GM21737 (cell line): Measurements from ENCODE around the gene OSBPL2.

Experiments
- ATAC-seq: cut with Tn5 transposase; IDR thresholded peaks from one replicate; pipeline ENCODE4 v1.9.1; 2021; ENCODE audit warnings: mild to moderate bottlenecking, moderate library complexity; ENCODE audit not compliant: unreplicated experiment

The OSBPL2 gene

DNA sequence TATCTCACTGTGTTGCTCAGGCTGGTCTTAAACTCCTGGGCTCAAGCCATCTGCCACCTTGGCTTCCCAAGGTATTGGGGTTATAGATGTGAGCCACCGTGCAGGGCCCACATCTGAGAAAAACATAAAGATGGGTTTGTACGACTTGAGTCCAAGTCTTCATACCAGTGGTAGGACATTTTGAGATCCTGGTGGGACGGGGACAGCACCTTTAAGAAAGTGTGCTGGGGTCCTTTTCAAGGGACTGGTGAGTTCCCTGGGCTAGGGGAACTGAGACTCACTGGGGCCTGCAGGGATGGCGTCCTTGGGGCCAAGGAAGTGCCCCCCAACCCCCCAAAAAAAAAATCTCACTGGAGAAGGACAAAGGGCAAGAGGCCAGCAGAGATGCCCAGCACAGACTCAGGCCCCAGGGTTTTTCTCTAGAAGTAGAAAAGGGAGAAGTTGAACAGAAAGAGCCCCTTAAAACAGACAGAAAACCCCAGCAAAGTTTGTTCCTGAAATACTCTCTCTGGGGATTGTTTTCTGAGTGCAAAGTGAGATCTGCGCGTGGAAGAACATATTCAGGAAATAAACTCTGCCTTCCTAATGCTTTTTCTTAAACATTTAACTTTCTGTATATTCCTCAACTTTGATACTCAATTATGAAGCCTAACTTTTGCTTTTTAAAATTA, 10.7 kb downstream of the OSBPL2 start:
- no peak for ATAC-seq

DNA sequence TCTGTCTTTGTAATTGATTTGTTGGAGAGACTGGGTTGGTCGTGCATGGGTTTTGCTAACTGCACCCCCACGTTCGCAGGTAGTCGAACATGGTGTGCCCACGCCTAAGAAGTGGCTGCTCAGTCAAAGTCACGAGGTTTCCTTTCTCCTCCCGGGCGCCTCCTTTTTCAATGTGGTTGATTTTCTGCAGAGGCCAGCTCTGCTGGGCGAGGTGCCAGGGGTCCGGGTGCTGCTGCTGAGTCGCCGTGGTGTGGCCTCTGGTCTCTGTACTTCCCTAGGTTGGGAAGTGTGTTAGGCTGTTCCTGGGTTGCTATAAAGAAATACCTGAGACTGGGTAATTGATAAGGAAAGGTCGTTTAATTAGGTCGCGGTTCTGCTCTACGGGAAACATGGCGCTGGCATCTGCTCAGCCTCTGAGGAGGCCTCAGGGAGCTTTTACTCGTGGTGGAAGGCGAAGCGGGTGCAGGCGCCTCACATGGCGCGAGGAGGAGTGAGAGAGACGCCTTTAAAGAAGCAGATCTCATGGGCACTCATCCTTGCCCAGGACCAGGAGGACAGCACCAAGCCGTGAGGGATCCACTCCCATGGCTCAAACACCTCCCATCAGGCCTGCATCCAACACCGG, 14.1 kb downstream of the OSBPL2 start:
- ATAC-seq, result no peak

DNA sequence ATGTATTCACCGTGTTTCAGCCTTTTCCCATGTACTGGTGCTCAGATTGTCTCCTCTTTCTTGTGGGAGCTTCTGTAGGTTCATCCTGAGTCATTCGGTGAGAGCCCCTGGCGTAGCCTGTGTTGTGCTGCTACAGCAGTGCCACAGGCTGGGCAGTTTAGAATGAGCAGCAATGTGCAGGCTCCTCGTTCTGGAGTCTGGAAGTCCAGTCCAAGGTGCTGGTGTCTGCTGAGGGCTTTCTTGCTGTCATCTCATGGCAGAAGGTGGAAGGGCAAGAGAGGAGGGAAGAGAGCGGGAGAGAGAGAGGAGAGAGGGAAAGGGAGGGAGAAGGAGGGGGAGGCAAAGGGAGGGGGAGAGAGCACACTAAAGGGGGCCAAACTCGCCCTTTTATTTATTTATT, 15.1 kb downstream of the OSBPL2 start:
- ATAC-seq, result no peak

DNA sequence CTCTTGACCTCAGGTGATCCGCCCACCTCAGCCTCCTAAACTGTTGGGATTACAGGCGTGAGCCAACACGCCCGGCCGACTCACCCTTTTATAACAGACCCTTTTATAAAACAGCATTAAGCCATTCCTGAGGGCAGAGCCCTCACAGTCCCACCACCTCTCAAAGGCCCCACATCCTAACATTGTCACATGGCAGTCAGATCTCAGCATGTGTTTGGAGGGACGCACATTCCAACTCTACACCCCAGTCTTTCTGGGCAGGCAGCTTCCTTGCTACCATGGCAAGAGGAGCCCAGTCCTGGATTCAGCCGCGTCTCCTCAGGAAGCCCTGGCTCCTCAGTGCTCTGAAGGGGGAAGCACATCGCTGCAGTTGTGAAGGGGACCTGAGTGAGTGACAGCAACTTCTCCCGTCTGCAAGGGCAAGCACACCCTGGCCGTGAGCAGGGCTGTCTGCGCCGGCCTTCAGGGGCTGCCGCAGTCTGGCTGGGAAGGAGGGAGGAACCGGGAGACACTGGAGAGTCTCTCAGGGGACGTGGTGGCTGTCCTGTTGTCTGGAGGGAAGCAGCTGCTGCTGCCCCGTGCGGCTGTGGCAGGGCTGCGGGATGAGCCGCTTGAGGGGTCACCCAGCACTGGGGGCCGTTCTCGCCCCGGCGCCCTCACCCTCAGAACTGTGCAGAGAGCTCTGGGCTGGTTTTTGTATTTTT, 15.9 kb downstream of the OSBPL2 start:
- no peak for ATAC-seq

DNA sequence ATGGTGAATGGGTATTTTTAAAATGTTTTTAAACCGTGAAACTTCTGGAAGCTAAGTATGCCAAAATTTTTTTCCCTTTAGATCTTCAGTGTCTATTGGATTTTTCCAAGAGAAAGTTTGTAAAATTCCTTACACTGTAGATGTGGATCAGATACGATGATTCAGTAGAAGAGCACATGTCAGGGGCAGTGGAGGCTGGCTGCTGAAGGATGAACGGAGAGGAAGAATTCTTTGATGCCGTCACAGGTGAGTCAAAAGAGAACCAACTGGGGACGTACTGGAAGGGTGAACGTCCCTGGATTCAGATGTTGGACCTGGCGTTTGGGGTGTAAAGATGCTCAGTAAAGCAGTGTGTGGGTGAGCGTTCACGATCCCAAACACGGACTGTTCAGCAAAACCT, 17.7 kb downstream of the OSBPL2 start:
- no peak for ATAC-seq

DNA sequence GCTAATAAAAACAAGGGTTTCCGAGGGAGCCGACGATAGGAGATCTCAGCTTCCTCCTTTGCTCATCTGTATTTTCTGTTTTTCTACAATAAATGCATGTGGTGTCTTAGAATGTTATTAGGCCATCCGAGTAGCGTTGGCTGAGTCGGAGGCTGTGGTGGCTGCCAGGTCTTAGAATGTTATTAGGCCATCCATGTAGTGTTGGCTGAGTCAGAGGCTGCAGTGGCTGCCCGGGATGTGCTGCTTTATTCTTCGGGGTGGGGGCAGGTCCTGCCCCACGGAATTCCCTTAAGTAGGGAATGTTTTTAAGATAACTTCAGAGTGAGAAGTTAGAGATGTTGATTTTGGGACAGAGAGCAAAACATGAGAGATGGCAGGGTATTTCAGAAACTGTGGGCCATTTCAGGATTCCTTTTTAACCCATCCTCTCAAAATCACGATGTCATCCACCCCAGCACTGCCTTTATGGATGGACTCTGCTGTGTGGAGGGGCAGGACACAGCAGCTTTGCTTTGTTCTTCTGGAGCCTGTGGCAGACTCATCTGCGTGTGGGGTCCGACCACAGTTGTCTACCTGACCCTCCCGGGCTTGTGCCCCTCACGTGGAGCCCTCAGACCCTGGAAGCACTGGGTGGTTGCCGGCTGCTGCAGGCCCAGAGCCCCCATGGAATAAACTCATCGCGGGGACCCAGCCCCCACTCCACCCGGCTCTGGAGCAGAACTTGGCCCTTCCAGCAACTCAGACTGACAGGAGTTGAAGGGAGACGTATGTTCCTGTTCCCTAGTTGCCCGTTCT, 20.4 kb downstream of the OSBPL2 start:
- ATAC-seq, result no peak

DNA sequence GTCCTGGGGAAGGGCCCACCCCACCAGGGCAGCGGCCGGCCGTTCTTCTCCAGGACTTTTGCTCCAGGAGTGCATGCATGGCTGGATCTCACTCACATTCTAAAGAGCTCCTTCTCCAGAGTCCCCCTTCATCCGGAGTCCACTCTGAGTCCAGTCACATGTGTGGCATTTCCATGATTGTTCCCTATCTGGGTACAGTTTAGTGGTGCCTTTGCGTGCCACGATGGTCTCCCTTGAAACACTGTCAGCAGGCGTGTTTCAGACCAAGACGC, 20.9 kb downstream of the OSBPL2 start:
- ATAC-seq, result no peak

DNA sequence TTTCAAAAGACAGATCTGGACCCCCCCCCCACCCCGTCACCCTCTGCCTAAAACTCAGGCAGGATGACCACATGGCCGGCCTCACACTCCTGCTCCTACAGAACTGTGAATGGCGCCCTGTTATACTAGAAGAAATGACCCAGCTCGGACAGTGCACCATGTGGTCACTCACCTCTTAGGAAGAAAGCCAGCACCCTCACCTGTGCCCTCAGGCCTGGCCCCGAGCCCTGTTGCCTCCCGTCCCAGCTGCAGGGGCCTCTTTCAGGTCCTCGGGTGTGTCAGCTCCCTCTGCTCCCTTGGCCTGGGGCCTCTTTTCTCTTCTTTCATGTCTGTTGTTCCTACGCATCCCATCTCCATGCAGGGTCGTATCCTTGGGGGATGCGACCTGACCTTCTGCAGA, 23.7 kb downstream of the OSBPL2 start:
- ATAC-seq, result no peak

DNA sequence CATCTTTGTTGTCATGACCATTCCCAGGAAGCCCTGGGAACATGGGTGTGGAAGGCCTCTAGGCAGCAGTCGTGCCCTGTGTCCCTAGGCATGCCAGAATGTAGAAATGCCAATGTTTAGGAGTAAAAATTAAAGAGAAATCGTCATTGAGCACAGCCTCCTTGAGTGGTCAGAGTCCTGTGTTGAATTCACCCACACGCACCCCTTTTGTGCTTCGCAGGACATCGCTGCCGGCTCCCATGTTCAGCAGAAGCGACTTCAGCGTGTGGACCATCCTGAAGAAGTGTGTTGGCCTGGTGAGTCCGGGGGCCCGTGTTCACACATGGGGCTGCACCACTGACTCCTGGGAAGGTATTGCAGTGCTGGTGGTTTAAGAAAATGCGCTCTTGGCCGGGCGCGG, 25.1 kb downstream of the OSBPL2 start:
- no peak for ATAC-seq

DNA sequence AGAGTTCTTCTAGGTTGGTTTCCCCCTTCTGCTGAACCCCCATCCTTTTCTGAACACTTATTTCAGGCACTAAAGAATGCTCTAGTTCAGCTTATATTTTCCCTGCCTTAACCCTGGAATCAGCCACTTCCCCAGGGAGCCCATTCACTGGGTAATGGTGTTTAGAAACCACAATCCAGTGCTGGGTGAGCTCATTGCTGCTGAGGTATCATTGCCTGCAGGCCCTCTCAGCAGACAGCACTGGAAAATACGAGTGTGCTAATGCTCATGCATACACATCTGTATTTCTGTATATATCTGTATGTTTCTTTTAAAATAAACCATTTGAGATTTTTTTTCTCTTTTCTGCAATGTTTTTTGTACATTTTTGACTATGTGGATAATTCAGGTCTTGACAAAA, 27.0 kb downstream of the OSBPL2 start:
- no peak for ATAC-seq

DNA sequence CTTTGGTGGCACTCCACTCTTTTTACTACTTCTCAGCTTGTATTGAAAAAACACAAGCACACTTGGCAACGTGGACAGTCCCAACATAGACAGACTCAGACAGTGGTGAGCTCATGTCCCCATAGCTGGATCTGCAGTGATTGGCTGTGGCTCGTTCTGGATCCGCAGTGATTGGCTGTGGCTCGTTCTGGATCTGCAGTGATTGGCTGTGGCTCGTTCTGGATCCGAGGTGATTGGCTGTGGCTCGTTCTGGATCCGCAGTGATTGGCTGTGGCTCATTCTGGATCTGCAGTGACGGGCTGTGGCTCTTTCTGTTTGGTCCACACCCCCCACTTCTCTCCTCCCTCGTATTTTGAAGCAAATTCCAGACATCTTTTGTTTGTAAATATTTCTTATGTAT, 28.0 kb downstream of the OSBPL2 start:
- ATAC-seq, result no peak

DNA sequence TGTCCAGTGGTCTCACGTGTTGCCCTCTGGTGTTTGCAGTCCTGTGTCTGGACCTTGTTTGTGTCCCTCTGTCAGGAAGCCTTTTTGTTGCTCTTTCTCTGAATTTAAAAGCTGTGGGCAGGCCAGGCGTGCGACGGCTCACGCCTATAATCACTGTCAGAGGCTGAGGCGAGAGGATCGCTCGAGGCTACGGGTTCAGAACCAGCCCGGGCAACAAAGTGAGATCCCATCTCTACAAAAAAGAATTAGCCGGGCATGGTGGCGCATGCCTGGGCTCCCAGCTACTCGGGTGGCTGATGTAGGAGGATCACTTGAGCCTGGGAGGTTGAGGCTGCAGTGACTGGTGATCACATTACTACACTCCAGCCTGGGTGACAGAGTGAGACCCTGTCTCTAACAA, 28.5 kb downstream of the OSBPL2 start:
- ATAC-seq, result no peak

DNA sequence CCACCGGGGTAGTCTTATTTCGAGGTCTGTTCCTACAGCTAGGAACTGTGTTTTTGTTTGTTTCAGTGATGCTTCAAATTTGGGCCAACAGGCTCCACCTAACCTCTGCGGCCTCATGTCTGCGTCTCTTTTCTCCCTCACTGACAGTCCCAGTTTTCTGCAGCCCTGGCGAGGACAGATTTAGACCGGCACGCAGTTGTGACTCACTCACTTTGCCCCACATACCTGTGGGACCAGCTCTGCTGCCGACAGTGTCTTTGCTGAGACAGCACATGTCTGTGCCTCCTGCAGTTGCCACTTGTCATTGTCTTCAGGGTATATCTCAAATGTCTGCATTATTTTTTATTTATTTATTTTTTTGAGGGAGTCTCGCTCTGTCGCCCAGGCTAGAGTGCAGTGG, 29.2 kb downstream of the OSBPL2 start:
- ATAC-seq, result no peak

DNA sequence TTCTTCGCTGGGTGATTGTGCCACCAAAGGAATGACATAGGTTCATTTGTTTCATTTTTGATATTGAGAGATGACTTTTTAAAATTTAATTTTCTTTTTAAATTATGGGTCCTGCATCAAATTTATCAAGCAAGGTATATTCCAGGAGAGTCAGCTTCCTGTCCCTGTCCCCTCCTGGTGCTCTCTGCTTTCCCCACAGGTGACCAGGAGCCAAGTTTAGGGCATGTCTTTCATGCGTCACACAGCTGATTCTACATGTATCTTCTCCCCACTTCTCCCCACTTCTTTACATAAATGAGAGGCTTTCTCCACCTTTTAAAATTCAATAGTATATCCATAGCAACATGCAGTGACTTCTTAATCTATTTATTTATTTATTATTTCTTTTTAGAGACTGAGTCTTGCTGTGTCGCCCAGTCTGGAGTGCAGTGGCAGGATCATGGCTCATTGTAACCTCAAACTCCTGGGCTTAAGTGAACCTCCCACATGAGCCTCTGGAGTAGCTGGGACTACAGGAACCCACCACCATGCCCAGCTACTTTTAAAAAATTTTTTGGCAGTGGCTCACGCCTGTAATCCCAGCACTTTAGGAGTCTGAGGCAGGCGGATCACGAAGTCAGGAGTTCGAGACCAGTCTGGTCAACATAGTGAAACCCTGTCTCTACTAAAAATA, 30.0 kb downstream of the OSBPL2 start:
- no peak for ATAC-seq

DNA sequence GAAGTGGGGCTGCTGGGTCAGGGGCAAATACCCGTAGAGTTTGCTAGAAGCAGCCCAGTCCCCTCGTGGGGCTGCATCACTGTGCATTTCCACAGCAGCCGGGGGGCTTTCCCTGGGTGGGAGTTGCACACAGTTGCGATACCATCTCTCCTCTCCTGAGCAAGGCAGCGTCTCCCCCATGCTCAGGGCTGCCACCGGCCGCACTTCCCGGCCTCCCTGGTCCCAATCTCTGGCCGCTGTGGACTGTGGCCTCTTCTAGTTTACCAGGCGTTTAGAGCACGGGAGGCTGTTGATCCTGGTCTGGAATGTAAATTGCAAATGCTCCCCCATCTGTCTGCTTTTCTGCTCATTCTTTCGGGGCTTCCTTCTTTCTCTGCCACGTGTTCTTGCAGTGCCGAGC, 31.1 kb downstream of the OSBPL2 start:
- ATAC-seq, result no peak

DNA sequence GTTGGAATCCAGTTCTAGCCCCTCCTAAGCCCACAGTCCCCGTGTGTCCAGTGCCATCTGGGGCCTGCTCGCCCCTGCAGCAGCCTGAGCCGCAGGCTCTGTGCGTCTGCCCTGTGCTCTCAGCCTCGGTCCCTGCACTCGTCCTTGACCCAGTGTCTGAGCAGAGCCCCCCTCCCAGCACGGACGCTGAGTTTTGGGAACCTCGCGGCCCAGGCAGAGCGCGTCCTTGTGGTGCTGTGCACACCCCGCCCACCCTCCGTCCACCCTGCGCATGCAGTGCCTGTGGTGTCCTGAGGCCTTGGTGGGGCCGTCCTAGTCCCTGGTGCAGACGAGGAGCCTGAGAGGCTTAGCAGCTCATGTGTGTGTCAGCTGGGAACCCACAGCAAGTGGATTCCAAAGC, 31.6 kb downstream of the OSBPL2 start:
- no peak for ATAC-seq

DNA sequence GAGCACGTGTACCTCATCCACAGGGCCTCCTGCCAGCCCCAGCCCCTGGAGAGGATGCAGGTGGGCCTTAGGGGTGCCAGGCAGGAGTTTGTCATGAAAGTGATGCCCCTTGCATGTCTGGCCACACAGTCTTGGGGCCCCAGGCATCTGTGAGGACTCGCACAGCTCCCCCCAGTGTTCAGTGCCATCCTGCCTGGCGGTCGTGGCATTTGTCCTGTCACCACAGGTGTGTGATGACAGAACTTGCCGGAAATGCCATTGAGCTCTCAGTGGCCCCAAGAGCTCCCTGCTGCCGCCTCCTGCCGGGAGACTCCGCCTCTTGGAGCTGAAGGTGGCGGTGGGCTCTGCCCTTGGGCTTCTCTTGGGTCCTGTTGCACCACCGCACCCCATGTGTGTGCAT, 33.9 kb downstream of the OSBPL2 start:
- no peak for ATAC-seq

DNA sequence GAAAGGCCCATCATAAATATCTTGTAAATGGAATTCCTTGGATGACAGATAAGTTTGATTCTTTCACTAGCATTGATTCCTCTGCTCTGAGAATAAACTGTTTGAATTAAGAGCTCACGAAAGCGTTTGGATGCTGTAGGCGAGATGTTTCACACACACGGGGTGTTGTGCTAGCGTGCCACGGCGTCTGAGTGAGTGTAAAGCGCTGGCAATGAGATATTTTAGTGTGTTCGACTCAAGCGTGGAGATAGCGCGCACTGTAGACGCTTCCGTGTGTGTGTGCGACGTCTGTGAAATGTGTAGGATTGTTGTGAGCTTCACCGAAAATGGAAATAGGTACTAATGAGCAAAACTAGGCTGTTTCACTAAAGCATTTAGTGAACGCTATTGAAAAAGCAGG, 35.1 kb downstream of the OSBPL2 start:
- no peak for ATAC-seq

DNA sequence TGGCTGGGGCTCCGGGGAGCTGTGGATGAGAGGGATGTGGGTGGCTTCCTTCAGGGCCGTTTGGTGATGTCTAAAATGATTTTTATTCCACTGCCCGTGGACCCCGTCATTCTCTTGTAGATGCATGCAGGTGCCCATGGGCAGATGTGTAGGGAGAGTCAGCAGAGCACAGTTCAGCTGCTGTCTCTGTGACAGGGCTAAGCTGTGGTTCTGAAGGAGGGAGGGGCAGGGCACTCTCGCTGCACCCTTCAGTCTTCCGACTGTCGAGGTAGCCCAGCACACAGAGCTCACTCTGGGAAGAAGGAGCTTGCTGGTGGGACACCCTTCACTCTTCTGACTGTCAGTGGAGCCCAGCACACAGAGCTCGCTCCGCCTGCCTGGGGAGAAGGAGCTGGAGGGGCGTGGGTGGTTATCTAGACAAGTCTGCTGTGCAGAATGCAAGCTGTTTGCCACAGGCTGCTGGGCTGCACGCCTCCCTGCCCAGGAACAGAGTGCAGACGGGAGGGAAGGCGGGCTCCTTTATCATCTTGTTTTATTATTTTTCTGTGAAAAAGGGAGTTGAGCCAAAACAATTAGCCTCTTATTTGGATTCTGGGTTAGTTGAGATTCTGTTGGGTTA, 36.1 kb downstream of the OSBPL2 start:
- ATAC-seq, result no peak

DNA sequence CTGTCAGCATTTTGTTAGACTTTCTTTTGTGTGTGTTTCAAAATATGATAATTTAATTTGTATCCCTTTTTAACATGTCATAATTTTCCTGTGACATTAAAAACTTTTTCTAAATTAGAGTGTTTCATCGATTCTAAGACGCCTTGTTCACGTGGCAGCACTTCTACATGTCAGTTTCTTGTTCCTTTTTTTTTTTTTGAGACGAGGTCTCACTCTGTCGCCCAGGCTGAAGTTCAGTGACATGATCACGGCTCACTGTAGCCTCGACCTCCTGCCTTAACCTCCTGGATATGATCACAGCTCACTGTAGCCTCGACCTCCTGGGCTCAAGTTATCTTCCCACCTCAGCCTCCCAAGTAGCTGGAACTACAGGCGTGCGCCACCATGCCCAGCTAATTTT, 36.9 kb downstream of the OSBPL2 start:
- ATAC-seq, result no peak

DNA sequence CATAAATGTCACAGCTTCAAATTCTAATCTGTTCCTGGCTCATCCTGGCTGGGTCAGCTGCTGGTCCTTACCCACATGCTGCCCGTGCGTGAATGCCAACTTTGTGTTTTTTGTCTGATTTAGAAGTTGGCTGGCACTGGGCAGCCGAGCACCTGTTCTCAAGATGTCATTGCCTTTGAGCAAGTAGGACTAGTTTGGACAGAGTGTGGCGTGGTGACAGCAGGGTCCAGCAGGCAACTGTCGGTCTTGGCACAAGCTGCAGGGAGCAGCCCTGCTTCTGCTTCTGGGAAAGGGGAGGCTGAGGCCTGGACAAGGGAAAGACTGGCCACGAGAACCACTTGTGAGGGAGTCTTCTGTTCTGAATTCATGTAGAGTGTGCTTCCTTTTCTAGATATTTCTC, 38.1 kb downstream of the OSBPL2 start:
- no peak for ATAC-seq
